Skin of body (tissue), 2 donors: Measurements from ENCODE around the gene NDFIP1. TPM values are rescaled to one million over a fixed set of nuclear protein-coding genes. Genes with fewer than 3 reads are reported as not detected.

Experiments
- DNase-seq: peaks from one replicate; lab custom pipeline; 2025; lab: John Stamatoyannopoulos, UW
- total RNA-seq: library from RNA; depleted of rRNA; stranded (reverse); fragments of >200 nt; gene quantifications from one replicate; pipeline ENCODE4 v1.2.3, GENCODE V29; 2014

Gene NDFIP1
- total RNA-seq, 1 donor from 2014 or later, result 104 TPM

DNA sequence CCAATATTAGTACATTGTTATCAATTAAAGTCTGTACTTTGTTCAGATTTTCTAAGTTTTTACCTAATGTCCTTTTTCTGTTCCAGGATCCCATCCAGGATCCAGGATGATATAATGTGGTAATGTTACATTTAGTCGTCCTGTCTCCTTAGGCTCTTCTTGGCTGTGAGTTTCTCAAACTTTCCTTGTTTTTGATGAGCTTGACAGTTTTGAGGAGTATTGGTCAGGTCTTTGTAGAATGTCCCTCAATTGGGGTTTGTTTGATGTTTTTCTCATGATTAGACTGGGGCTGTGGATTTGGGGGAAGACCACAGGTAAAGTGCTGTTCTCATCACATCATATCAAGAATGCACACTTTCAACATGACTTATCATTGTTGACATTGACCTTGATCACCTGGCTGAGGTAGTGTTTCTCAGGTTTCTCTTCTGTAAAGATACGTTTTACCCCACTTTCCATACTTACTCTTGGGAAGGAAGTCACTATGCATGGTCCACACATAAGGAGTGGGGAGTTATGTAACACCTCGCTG is 9.6 kb downstream of the NDFIP1 start:
- peak; percentile 6 for DNase-seq

DNA sequence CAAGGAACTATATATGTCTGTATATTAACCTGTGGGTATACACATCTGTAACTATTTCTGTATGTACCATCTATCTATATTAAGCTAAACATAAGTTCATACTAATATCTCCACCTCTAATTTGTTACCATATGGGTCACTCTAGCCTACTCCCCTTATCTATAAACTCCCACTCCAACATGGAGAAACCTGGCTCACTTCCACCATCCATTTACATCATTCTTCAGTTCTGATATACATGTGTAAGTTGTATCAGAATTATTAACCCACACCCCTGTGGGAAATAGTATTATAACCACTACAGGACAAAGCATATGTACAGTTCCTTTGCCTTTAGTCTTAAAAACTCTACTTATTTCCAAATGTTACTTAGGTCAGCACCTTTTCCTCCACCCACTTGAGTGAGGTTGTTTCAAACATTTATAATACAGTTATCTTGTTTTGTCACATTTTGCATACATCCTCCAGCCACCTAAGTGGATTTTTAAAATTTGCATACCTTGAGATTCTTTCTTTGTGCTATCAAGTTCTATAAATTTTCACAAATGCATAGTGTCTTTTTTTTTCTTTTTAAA is 10.6 kb downstream of the NDFIP1 start:
- no peak for DNase-seq

DNA sequence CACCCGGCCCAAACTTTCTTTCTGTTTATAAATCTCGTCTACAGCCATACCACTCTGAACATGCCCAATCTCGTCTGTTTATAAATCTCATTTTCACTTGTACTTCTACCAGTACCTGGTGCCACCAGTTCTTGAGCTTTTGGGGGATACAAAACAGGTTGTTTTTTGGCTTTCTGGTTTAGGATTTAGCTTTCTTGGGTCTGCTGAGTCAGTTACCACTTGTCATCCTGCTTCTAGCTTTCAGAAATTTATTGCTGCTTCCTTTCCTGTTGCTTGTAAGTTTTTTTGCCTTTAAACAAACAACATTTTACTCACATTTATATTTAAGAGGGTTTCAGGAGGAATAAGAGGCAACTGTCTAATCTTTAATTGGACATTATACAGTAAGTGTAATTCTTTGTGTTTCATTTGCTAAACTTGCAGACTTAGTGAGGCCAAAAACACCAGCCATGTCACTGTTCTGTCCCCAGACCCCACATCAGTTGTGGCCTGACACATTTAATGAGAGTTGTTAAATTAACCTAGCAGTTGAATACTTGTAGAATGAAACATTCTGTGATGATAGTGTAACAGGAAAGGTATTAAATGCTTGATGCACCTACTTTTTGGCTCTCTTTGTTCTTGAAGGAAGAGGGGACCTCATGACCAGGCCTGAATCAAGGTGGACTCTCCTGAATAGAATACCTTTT is 11.8 kb downstream of the NDFIP1 start:
- DNase-seq, result no peak

DNA sequence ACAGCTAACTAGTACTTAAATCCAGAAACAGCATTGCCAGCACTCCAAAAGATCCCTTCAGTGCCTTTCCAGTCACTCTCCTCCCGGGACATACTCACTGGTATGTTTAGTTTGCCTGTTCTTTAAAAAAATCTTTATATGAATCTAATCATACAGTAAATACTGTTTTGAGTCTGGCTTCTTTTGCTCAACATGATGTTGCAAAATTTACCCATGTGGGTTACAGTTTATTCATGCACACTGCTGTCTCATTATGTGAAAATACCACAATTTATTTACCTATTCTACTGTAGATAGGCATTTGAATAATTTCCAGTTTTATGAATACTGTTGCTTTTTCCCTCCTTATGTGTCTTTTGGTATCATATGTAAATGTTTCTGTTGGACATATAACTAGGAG is 13.5 kb downstream of the NDFIP1 start:
- DNase-seq, result no peak

DNA sequence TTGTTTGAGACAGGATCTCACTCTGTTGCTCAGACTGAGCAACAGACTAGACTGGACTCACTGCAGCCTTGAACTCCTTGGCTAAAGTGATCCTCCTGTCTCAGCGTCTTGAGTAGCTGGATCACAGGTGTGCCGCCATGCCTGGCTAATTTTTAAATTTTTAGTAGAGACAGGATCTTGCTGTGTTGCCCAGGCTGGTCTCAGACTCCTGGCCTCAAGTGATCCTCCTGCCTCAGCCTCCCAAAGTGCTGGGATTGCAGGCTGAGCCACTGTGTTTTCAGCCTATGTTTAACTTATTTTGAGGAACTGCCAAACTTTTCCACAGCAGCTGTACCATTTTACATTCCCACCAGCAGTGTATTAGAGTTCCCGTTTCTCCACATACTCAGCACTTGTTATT is 16.8 kb downstream of the NDFIP1 start:
- no peak for DNase-seq

DNA sequence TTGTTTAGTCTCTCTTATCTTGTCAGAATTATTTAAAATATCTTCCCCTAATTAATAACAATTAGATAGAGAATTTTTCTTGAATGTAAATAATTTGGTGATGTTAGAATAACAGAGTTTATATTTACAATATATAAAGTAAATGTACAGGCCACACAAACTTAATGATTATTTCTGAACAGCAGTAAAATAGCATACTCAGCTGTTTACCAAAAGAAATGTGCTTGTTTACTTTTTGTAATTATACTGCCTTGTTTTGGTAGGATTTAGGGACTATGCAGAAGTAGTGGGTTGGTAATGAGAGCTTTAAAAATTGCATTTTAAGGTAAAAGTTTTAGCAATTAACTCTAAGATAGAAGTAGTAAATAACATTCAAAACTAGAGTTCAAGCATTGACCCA is 17.4 kb downstream of the NDFIP1 start:
- DNase-seq, result no peak

DNA sequence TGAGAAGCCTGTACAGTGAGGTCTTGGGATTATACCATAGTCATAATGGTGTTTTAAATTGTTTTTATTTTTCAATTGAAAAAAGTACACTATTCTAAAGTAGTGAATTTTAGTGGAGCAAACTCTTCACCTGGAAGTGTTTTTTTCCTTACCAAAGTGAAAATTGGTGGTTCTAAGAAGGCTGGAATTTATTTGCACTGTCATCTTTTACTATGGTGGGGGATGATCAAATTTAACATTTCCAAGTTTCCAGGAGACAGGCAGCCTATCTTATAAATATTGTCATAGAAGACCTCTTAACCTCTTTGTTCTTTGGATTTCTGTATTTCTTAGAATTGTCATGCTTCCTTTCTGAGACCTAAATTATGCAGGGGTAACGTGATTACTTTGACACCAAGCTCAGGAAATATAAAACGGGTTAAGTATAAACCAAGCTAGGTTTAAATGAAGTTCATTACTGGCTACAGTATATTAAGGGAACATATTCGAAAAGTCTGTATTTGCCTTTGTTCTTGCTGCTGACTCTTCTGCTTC is 20.2 kb downstream of the NDFIP1 start:
- DNase-seq, result no peak

DNA sequence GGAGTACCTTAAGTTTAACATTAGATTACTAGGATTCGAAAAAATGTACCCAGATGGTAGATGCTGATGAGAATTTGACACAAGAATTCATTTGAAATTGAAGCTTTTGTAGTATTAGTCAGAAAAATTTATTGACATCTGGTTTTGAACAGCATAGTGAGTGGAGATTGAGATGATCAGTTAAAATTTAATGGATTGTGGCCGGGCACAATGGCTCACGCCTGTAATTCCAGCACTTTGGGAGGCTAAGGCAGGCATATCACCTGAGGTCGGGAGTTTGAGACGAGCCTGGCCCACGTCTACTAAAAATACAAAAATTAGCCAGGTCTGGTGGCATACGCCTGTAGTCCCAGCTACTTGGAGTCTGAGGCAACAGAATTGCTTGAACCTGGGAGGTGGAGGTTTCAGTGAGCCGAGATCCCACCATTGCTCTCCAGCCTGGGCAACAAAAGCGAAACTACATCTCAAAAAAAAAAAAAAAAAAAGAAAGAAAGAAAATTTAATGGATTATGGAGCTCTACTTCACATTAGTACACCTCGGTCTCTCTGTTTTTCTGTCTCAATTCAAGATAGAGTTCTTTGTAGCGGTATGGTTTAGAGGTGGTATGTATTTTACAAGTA is 21.0 kb downstream of the NDFIP1 start:
- no peak for DNase-seq

DNA sequence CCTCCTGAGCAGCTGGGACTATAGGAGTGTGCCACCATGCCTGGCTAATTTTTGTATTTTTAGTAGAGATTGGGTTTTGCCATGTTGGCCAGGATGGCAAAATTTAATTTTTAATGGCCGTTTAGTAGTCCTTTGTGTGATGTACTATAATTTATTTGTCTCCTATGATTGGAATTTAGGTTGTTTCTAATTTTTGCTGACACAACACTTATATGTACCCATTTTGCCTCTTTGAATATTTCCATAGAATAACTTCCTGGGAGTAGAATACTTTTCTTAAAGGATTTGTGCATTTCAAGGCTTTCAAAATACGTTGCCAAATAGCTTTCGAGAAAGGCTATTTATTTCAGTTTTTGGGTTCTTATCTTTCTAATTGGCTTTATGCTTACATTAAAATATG is 22.8 kb downstream of the NDFIP1 start:
- DNase-seq, result no peak

DNA sequence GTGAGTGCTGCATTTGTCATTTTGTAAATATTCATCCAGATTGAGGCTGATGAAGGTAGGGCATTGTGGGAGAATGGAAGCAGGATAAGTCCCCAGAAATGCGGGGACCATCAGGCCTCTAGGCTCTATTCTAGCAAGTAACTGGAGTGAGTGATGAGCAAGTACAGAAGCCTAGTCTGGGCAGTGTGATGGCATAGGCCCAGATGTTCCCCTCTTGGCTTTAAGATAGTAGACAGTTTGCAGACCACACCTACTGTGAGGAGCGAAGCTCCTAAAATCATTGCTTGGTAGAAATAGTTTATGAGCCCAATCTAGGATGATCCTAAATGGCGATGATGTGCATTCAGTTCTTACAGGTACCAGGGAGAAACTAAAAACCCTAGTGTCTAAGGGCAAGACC is 24.3 kb downstream of the NDFIP1 start:
- no peak for DNase-seq

DNA sequence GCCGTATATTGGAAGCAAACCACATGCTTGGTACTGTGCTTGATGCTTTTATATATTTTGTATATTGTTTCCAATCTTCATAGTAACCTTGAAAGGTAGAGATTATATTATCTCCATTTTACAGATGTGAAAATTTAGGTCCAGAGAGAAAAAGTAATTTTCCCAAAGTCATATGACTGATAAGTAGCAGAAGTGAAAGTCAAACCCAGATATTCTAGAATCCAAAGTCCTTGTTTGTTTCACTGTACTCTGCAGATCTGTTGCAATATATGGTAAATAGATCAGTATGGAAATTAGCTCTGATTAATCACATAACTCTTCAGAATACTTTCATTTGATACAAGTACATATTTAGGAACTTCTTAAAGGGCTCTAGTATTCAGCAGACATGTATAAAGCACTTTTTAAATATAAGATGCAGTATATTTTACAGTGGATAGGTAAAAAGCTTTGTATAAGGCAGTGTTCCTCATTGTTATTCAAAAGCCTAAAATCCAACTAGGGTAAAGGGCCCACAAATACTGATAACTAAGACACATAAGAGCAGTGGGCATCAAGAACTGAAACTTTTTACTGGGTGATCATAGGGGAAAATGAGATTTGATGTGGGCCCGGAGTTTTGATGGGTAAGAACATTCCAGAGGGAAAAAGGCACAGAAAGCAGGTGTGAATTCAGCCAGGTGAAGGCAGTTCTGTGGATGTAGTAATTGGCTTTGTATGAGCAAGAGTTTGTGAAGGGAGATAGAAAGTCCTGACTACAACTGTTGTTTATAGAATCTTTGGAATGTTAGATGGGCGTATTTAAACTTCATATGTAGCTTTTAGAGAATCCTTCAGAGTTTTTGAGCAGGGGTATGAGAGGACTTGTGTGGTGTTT is 25.0 kb downstream of the NDFIP1 start:
- DNase-seq, result no peak

DNA sequence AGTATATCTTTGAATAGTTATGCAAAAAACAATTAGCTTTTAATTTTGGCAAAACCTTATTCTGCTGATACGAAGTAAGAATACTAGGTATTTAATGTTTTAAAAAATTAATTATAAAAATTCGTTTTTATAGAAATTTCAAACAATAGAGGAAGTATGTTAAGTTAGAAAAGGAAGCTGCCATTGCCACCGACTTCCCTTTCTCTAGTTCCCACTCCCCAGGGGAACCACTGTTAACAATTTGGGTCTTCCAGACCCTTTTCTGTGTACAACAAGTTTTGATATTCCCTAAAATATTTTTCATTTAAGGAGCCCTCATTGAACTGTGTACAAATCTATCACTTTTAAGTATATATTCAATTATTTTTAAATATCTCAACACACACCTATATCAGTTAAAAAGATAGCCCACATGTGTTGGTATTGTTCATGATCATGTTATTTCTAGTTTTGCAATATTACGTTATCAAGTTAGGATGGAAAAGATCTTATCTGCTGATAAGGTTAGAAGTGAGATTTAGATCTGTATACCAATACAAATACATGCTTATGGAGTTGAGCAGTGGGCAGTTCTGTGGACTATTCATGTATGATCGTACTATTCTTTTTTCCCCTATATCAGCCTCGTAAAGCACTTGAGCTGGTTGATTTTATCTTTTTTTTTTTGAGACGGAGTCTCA is 25.9 kb downstream of the NDFIP1 start:
- no peak for DNase-seq

DNA sequence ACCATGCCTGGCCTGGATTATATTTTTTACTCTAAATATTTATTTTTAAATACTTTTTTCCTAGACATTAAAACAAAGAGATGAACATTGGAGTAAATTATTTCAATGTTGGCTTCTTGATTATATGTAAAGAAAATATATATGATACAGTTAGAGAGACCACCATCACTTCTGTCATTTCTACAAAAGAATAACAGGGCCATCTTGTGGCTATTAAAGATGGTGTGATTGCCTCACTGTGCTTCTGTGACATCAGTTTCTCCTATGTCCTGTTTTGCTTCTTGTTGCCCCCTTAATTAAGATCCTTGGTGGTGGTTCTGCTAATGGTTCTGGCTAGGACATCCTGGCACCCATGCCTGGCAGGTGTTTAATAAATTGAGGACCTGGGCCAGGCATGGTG is 32.9 kb downstream of the NDFIP1 start:
- DNase-seq, result no peak

DNA sequence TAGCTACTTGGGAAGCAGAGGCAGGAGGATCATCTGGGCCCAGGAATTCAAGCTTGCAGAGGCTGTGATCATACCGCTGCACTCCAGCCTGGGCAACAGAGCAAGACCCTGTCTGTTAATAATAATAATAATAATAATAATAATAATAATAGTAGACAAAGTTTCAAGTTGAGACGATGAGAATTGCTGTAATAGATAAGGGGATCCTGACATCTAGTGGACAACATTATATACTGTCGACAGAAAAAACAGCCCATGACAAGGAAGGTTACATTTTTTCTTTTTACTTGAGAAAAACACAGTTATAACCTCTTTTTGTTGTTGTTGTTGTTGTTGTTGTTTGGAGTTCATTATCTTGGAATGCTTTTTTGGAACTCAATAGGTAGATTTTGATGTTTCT is 35.3 kb downstream of the NDFIP1 start:
- DNase-seq, result peak; percentile 10

DNA sequence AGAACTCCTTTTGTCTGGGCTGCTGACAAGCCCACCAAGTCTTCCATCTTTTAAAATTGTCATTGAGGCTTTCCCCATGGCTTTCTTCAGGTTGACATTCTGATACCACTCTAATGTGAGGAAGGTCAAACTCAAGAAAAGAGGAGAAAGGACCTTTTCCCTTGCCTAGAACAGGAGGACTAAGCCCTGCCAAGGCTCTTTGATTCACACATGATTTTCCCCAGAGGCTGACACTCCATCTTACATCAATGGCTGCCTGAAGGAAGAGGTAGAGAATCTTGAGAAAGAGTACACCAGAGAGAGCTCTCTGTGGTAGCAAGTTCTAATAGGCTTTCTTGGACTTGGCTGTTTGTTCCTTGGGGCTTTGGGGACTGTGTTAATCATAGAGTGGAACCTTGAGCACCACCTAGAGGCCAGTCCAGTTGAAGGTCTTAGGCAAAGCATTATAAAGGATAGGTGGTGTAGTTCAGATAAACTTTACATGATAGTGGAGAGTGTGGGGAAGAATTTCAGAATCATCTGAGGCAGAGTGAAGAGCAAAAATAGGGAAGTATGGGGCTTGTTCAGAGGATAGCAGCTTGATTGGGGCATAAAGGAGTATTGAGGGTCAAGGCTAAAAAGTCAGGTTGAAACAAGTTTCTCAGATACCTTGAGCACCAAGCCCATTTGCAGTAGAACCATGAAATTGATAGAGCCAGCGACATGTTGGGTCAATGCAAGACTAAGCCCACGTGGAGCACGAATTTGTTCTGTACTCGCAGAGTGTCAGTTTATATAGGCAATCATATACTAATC is 36.7 kb downstream of the NDFIP1 start:
- DNase-seq, result peak; percentile 13

DNA sequence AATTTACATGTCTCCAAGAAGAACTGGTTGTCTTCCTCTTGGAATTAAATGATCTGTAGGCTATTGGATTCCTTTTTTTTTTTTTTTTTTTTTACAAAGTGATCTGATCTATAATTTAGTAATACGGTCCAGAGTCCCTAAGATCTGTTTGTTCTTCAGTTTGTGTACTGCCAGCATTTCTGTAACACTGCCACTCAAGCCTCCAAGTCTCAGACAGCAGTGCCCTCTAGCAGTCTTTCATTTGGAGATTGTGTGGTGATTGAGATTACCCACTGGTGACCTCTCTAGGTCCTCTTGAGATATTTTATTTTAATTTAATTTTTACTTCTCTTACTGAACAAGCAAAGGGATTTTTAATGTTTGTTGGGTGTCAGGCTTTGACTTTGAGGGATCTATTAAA is 40.8 kb downstream of the NDFIP1 start:
- DNase-seq, result no peak

DNA sequence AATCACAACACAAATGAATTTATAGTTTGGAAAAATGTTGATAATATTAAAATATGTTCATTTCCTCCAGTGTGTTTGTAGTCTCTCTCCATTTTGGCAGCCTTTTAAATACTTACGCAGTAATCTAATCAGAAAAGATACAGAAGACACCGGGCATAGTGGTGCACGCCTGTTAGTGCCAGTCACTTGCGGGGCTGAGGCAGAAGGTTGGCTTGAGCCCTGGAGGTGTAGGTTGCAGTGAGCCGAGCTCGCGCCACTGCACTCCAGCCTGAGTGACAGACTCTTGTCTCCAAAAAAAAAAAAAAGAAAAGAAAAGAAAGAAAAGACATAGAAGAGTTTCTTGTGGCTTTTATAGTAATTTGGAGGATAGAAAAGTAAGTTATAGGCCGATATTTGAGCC is 41.9 kb downstream of the NDFIP1 start:
- DNase-seq, result no peak

DNA sequence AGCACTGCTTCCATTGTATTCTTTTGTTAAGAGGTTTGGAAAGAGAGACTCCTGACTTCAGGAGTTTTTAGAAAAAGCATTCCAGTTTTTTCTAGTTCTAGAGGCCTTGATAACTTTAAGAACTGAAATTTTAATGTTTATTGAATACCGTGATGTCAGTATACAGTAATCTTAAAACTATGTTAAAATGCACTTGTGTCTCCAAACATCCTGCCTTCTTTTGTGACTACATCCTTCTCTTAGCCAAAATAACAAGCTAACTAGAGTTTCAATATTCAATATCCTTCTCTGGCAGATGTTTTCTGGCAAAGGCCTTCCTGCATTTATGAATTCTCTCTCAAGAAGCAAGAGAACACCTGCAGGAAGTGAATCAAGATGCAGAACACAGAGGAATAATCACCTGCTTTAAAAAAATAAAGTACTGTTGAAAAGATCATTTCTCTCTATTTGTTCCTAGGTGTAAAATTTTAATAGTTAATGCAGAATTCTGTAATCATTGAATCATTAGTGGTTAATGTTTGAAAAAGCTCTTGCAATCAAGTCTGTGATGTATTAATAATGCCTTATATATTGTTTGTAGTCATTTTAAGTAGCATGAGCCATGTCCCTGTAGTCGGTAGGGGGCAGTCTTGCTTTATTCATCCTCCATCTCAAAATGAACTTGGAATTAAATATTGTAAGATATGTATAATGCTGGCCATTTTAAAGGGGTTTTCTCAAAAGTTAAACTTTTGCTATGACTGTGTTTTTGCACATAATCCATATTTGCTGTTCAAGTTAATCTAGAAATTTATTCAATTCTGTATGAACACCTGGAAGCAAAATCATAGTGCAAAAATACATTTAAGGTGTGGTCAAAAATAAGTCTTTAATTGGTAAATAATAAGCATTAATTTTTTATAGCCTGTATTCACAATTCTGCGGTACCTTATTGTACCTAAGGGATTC is 43.1 kb downstream of the NDFIP1 start:
- peak; percentile 66 for DNase-seq

DNA sequence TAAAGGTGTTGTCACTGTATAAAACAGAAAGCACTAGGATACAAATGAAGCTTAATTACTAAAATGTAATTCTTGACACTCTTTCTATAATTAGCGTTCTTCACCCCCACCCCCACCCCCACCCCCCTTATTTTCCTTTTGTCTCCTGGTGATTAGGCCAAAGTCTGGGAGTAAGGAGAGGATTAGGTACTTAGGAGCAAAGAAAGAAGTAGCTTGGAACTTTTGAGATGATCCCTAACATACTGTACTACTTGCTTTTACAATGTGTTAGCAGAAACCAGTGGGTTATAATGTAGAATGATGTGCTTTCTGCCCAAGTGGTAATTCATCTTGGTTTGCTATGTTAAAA is 43.8 kb downstream of the NDFIP1 start:
- DNase-seq, result peak; percentile 6
